ENCODE results near the gene PEF1.

GRCh38 chr1:31660871-31661455 lies 16.3 kb upstream of the PEF1 start:
- no peak for TF ChIP-seq POLR2A (IDR thresholded peaks at IDR 0.05; ENCODE audit: control extremely low read depth in 1 of 2, low read depth in 2 of 2, low read length in 2 of 2)
- no peak for TF ChIP-seq EZH2 (IDR thresholded peaks at IDR 0.05; ENCODE audit: low read depth, low read length, severe bottlenecking)
- no peak for TF ChIP-seq CBX5 (IDR thresholded peaks at IDR 0.05; ENCODE audit: low read depth, low read length)
- TF ChIP-seq CTCF (IDR thresholded peaks at IDR 0.05; ENCODE audit: control extremely low read depth in 1 of 3, insufficient read depth in 1 of 3, low read depth in 1 of 3, low read length in 3 of 3), result no peak
- TF ChIP-seq E2F6 (IDR thresholded peaks at IDR 0.05), result no peak
- TF ChIP-seq CEBPB (IDR thresholded peaks at IDR 0.05; ENCODE audit: low read depth, low read length), result no peak
- no peak for TF ChIP-seq ASH2L (IDR thresholded peaks at IDR 0.05; ENCODE audit: low read length)
- no peak for TF ChIP-seq HDAC6 (IDR thresholded peaks at IDR 0.05; ENCODE audit: low read depth, low read length)
- TF ChIP-seq YY1 (IDR thresholded peaks at IDR 0.05; ENCODE audit: low read depth, low read length), result no peak
- TF ChIP-seq SP4 (IDR thresholded peaks at IDR 0.05; ENCODE audit: low read length), result no peak
- TF ChIP-seq MAFK (IDR thresholded peaks at IDR 0.05; ENCODE audit: low read depth, low read length), result no peak
- TF ChIP-seq SRF (IDR thresholded peaks at IDR 0.05; ENCODE audit: low read depth, low read length), result no peak
